Trophoblast cell (in vitro differentiated cells and primary cell): ENCODE results near the gene C9orf50.
A peak's percentile ranks its signal among the peaks of the same experiment; 100 is the strongest.

Source experiments
- DNase-seq, 2 donors: peaks; one replicate each; pipeline ENCODE4 v3.0.0-alpha.2; 2016
- H2AFZ ChIP-seq: 2 replicates; pipeline ENCODE4 v1.6.1; 2013; ENCODE audit warnings: low read length, moderate library complexity, mild to moderate bottlenecking; ENCODE audit not compliant: insufficient read depth, poor library complexity
- H2AK5ac ChIP-seq: 2 replicates; pipeline ENCODE4 v1.6.1; 2013; ENCODE audit warnings: mild to moderate bottlenecking, low read length
- H2BK120ac ChIP-seq: 2 replicates; pipeline ENCODE4 v1.6.1; 2013; ENCODE audit warnings: low read length, mild to moderate bottlenecking, moderate library complexity; ENCODE audit not compliant: insufficient read depth, poor library complexity
- H2BK12ac ChIP-seq: 2 replicates; pipeline ENCODE4 v1.6.1; 2013; ENCODE audit warnings: mild to moderate bottlenecking, low read length, moderate library complexity
- H2BK5ac ChIP-seq: 2 replicates; pipeline ENCODE4 v1.6.1; 2013; ENCODE audit warnings: low read length, low read depth, moderate library complexity, mild to moderate bottlenecking; ENCODE audit not compliant: poor library complexity
- H3K14ac ChIP-seq: 2 replicates; pipeline ENCODE4 v1.6.1; 2013; ENCODE audit warnings: mild to moderate bottlenecking, low read length
- H3K18ac ChIP-seq: 2 replicates; pipeline ENCODE4 v1.6.1; 2013; ENCODE audit warnings: mild to moderate bottlenecking, low read length
- H3K23ac ChIP-seq: 2 replicates; pipeline ENCODE4 v1.6.1; 2013; ENCODE audit warnings: low read length
- H3K27ac ChIP-seq: 2 replicates; pipeline ENCODE4 v1.5.1; 2013; ENCODE audit warnings: low read depth, mild to moderate bottlenecking, inconsistent platforms, low read length, moderate library complexity
- H3K27me3 ChIP-seq: 2 replicates; pipeline ENCODE4 v1.6.1; 2013; ENCODE audit warnings: inconsistent platforms, mild to moderate bottlenecking, low read length, moderate library complexity; ENCODE audit not compliant: insufficient read depth
- H3K36me3 ChIP-seq, 2 experiments: 1 replicate in 1 of 2; 2 replicates in 1 of 2; pipeline ENCODE4 v1.6.1; 2013; ENCODE audit warnings: low read length in 2 of 2, mild to moderate bottlenecking in 2 of 2, moderate library complexity in 1 of 2; ENCODE audit not compliant: insufficient read depth in 2 of 2, control insufficient read depth in 1 of 2
- H3K4ac ChIP-seq: 2 replicates; pipeline ENCODE4 v1.6.1; 2013; ENCODE audit warnings: low read depth, mild to moderate bottlenecking, low read length, moderate library complexity
- H3K4me1 ChIP-seq, 2 experiments: 1 replicate in 1 of 2; 2 replicates in 1 of 2; pipeline ENCODE4 v1.6.1; 2013; ENCODE audit warnings: low read length in 2 of 2, mild to moderate bottlenecking in 2 of 2, moderate library complexity in 1 of 2; ENCODE audit not compliant: insufficient read depth in 2 of 2, control insufficient read depth in 1 of 2
- H3K4me2 ChIP-seq: 2 replicates; pipeline ENCODE4 v1.6.1; 2013; ENCODE audit warnings: inconsistent platforms, mild to moderate bottlenecking, low read length, moderate library complexity
- H3K4me3 ChIP-seq: 2 replicates; pipeline ENCODE4 v1.5.1; 2013; ENCODE audit warnings: mild to moderate bottlenecking, low read depth, low read length, inconsistent platforms
- H3K79me1 ChIP-seq: one replicate; pipeline ENCODE4 v1.6.1; 2013; ENCODE audit warnings: low read length
- H3K79me2 ChIP-seq: 2 replicates; pipeline ENCODE4 v1.6.1; 2013; ENCODE audit warnings: low read length, mild to moderate bottlenecking; ENCODE audit not compliant: control insufficient read depth, insufficient read depth, poor library complexity
- H3K9ac ChIP-seq: 2 replicates; pipeline ENCODE4 v1.6.1; 2013; ENCODE audit warnings: mild to moderate bottlenecking, low read length
- H3K9me3 ChIP-seq: 2 replicates; pipeline ENCODE4 v1.6.1; 2013; ENCODE audit warnings: low read depth, mild to moderate bottlenecking, control low read depth, inconsistent platforms, low read length; ENCODE audit not compliant: insufficient read depth
- H4K12ac ChIP-seq: 2 replicates; pipeline ENCODE4 v1.6.1; 2013; ENCODE audit warnings: low read depth, mild to moderate bottlenecking, low read length, moderate library complexity
- H4K8ac ChIP-seq: 2 replicates; pipeline ENCODE4 v1.6.1; 2013; ENCODE audit warnings: low read depth, mild to moderate bottlenecking, low read length, moderate library complexity
- H4K91ac ChIP-seq: one replicate; pipeline ENCODE4 v1.6.1; 2013; ENCODE audit warnings: low read depth, mild to moderate bottlenecking, low read length, moderate library complexity
- WGBS: extraction: QIAGEN DNeasy Blood & Tissue Kit; methylation state at CpG from one replicate; pipeline ENCODE4 v1.1.7; 2013; ENCODE audit warnings: missing lambda C conversion rate; ENCODE audit not compliant: insufficient read length, insufficient coverage; ENCODE audit errors: extremely low coverage; 5-methylcytosine and 5-hydroxymethylcytosine counted together

The C9orf50 gene

DNA sequence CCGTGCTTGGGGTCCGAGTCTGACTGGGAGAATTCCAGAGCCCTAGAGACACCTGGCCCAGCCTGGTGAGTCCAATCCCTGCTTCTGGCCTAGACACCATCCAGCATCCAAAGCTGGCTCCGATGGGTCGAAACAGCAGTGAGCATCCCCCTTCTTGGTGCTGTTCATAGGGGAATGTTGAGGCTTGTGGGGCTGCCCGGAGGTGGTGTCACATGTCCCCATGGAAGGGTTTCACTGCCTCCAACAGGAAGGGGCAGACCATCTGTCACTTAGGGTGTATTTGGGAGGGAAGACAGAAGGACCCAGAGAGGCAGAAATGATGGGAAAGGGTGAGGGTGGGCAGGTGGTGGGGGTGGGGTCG is 13.9 kb downstream of the C9orf50 start:
- Histone ChIP-seq H2BK12ac (peak overlapping the region; percentile 98), H2BK5ac (peak overlapping the region; percentile 24), H3K4me2 (no peak overlapping the region), H3K36me3 (no peaks in the 10 kb centered on the region), H3K9ac (no peak overlapping the region), H3K27ac (peak overlapping the region; percentile 21), H3K79me2 (peaks cover 11% of the 10 kb centered on the region), H3K14ac (peak overlapping the region; percentile 82), H3K18ac (peak overlapping the region; percentile 82), H2AK5ac (peak overlapping the region; percentile 94), H3K79me1 (peaks cover 34% of the 10 kb centered on the region), H3K4me3 (no peak overlapping the region), H3K23ac (no peak overlapping the region), H4K12ac (peak overlapping the region; percentile 40), H2AFZ (no peak overlapping the region), H4K8ac (peak overlapping the region; percentile 59), H2BK120ac (peak overlapping the region; percentile 77), H3K9me3 (peaks cover 4% of the 10 kb centered on the region), H4K91ac (peak overlapping the region; percentile 89), H3K27me3 (no peaks in the 10 kb centered on the region), H3K4ac (peak overlapping the region; percentile 37), H3K4me1 (peaks cover 22 to 24% of the 10 kb centered on the region in 2 experiments)
- WGBS = no CpG with 5 or more reads among the region's 6 CpGs
- no peak for DNase-seq

- H2AK5ac ChIP-seq = peak overlapping the region; percentile 94
- H3K27me3 ChIP-seq = no peaks in the 10 kb centered on the region
- H3K79me1 ChIP-seq = peaks cover 35% of the 10 kb centered on the region
- peak overlapping the region; percentile 82 for H3K14ac ChIP-seq
- no peaks in the 10 kb centered on the region for H3K36me3 ChIP-seq
- peak overlapping the region; percentile 77 for H2BK120ac ChIP-seq
- peaks cover 22 to 24% of the 10 kb centered on the region in 2 experiments for H3K4me1 ChIP-seq
- peak overlapping the region; percentile 37 for H3K4ac ChIP-seq
- no peak overlapping the region for H2AFZ ChIP-seq
- peaks cover 4% of the 10 kb centered on the region for H3K9me3 ChIP-seq
- peak overlapping the region; percentile 24 for H2BK5ac ChIP-seq
- H3K27ac ChIP-seq = no peak overlapping the region
- no CpG with 5 or more reads among the region's 15 CpGs for WGBS
- H3K4me2 ChIP-seq = no peak overlapping the region
- no peak overlapping the region for H3K23ac ChIP-seq
- peaks cover 11% of the 10 kb centered on the region for H3K79me2 ChIP-seq
- H3K18ac ChIP-seq = peak overlapping the region; percentile 82
- peak overlapping the region; percentile 59 for H4K8ac ChIP-seq
- DNase-seq = no peak
- H4K91ac ChIP-seq = peak overlapping the region; percentile 89
- H3K4me3 ChIP-seq = no peak overlapping the region
- no peak overlapping the region for H3K9ac ChIP-seq
- H2BK12ac ChIP-seq = peak overlapping the region; percentile 98
- peak overlapping the region; percentile 40 for H4K12ac ChIP-seq
These were observed 14.5 kb downstream of the C9orf50 start for GRCh38 chr9:129606161-129607026.

DNA sequence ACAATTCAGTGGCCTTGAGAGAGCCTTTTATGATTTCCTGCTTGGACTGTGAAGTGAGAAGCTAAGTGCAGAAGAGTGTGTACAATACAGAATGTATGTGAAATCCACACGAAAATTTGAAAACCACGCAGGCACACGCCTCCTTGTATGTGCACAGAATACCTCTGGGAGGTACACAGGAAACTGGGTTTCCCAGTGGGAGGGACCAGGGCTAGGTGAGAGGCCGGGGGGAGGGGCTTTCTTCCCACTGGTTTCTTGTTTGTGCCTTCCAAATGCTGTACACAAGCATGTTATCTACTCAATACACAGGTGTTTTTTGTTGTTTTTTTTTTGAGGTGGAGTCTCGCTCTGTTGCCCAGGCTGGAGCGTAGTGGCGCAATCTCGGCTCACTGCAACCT is 16.1 kb downstream of the C9orf50 start:
- Histone ChIP-seq H2AK5ac (peak overlapping the region; percentile 67), H2AFZ (no peak overlapping the region), H3K79me1 (peaks cover 23% of the 10 kb centered on the region), H3K4me2 (no peak overlapping the region), H3K4ac (no peak overlapping the region), H3K9ac (no peak overlapping the region), H3K36me3 (no peaks in the 10 kb centered on the region), H4K8ac (no peak overlapping the region), H2BK5ac (no peak overlapping the region), H4K12ac (no peak overlapping the region), H3K18ac (no peak overlapping the region), H2BK12ac (peak overlapping the region; percentile 88), H2BK120ac (peak overlapping the region; percentile 27), H3K9me3 (peaks cover 4% of the 10 kb centered on the region), H3K79me2 (peaks cover 4% of the 10 kb centered on the region), H3K27ac (no peak overlapping the region), H3K27me3 (no peaks in the 10 kb centered on the region), H3K14ac (no peak overlapping the region), H4K91ac (peak overlapping the region; percentile 89), H3K4me3 (no peak overlapping the region), H3K4me1 (peaks cover 16% of the 10 kb centered on the region in 2 experiments), H3K23ac (no peak overlapping the region)
- DNase-seq = no peak
- no CpG with 5 or more reads among the region's 8 CpGs for WGBS

- Histone ChIP-seq H3K27ac (no peak overlapping the region), H2AK5ac (peak overlapping the region; percentile 67), H3K9me3 (peaks cover 4% of the 10 kb centered on the region), H3K4me2 (no peak overlapping the region), H2BK120ac (peak overlapping the region; percentile 27), H2BK12ac (peak overlapping the region; percentile 88), H3K4me3 (no peak overlapping the region), H3K18ac (peak overlapping the region; percentile 55), H2AFZ (peak overlapping the region; percentile 9), H3K14ac (peak overlapping the region; percentile 73), H3K4ac (peak overlapping the region; percentile 19), H4K91ac (peak overlapping the region; percentile 89), H4K12ac (peak overlapping the region; percentile 3), H3K36me3 (no peaks in the 10 kb centered on the region), H4K8ac (peak overlapping the region; percentile 25), H3K23ac (no peak overlapping the region), H3K9ac (no peak overlapping the region), H3K4me1 (peaks cover 13% of the 10 kb centered on the region in 2 experiments), H3K27me3 (no peaks in the 10 kb centered on the region), H3K79me2 (peaks cover 2% of the 10 kb centered on the region), H2BK5ac (peak overlapping the region; percentile 55), H3K79me1 (peaks cover 20% of the 10 kb centered on the region)
- WGBS = no CpG with 5 or more reads among the region's 12 CpGs
- no peak for DNase-seq
These were observed 16.7 kb downstream of the C9orf50 start for GRCh38 chr9:129604056-129604765.
